Measurements from ENCODE around the gene KAZN. TPM values are rescaled to one million over a fixed set of nuclear protein-coding genes. Genes with fewer than 3 reads are reported as not detected.

Gene KAZN
- total and polyA plus RNA-seq, 2 of the 8 experiments (the other 6 are each of a cell fraction or from before 2014, with no cell fraction given): 3.7 to 11.8 TPM

- no peak overlapping the region for H4K5ac ChIP-seq (ENCODE audit: insufficient read length, low read depth, low read length)
- peaks cover 0 to 3% of the 10 kb centered on the region in 2 experiments for H4K20me1 ChIP-seq (replicated peaks in 1 of 2; ENCODE audit: control insufficient read depth in 1 of 2, insufficient read depth in 2 of 2, low read length in 2 of 2)
- no peak overlapping the region for H4K8ac ChIP-seq (ENCODE audit: extremely low read depth, insufficient read depth, low read length)
- ChIA-PET POLR2A (ENCODE audit: partially characterized antibody) (interaction anchor here (1.3 to 1.7 kb wide), 2 partner anchors 8 to 135 kb away, joined by 3 to 4 read pairs; partner anchors contain the start of gene KAZN), CTCF (ENCODE audit: partially characterized antibody) (interaction anchor here (0.9 to 2.9 kb wide), 9 partner anchors 8 to 313 kb away, joined by 3 to 13 read pairs (median 6); no protein-coding TSS in a partner anchor)
- H3K18ac ChIP-seq (ENCODE audit: extremely low read depth, low read length): peak overlapping the region; percentile 32; the same call in 1 of the 2 replicates
- WGBS, 2 experiments (ENCODE audit: extremely low coverage in 1 of 2, insufficient coverage in 1 of 2, insufficient read length in 1 of 2, insufficient replicate concordance in 2 of 2, low coverage in 1 of 2, low lambda C conversion rate in 2 of 2, missing lambda C conversion rate in 1 of 2): 53% methylated on average over 10 of the region's 10 CpGs; no CpG with 5 or more reads in 1 of the 2 experiments
- FAIRE-seq (no peak), DNase-seq (ENCODE audit: low read depth in 1 of 2, low spot score in 2 of 2) (no peak)
- peak overlapping the region; percentile 44; the same call in 1 of the 2 replicates for H2BK5ac ChIP-seq (ENCODE audit: low read depth, low read length)
- H2BK15ac ChIP-seq (ENCODE audit: low read length): no peak overlapping the region
- H2AK5ac ChIP-seq (ENCODE audit: low read depth, low read length): peak overlapping the region; percentile 82; the same call in 1 of the 2 replicates
- H3K9me3 ChIP-seq (ENCODE audit: insufficient read depth in 2 of 2, low read depth in 1 of 2, low read length in 1 of 2): no peaks in the 10 kb centered on the region
- H3K4me2 ChIP-seq (ENCODE audit: insufficient read depth in 1 of 2, low read depth in 2 of 2, low read length in 2 of 2): peak overlapping the region; percentile 62 to 78
- H3K79me1 ChIP-seq (ENCODE audit: low read depth, low read length): no peaks in the 10 kb centered on the region; the same call in 1 of the 2 replicates
- H3K14ac ChIP-seq (ENCODE audit: insufficient read length): no peak overlapping the region
- H2BK120ac ChIP-seq (replicated peaks; ENCODE audit: low read depth, low read length): peak overlapping the region; percentile 5
- peak overlapping the region; percentile 48 for H4K91ac ChIP-seq (replicated peaks; ENCODE audit: insufficient read length, low read length)
- H3K36me3 ChIP-seq (ENCODE audit: control insufficient read depth in 2 of 4, insufficient read depth in 4 of 4, low read length in 3 of 4): no peaks in the 10 kb centered on the region
- H2BK12ac ChIP-seq (ENCODE audit: low read depth, low read length): peak overlapping the region; percentile 87
- peak overlapping the region in 1 of 4 experiments; percentile 41; a peak in 4 of 8 replicates for H3K4me3 ChIP-seq (ENCODE audit: extremely low read depth in 1 of 4, insufficient read depth in 2 of 4, low read depth in 3 of 4, low read length in 4 of 4)
- peak overlapping the region; percentile 1 for H3K4ac ChIP-seq (replicated peaks; ENCODE audit: insufficient read length, low read depth, low read length)
- peaks cover 0 to 17% (median 14%) of the 10 kb centered on the region in 4 experiments; a peak in 6 of 7 replicates for H3K27me3 ChIP-seq (replicated peaks in 1 of 4; ENCODE audit: control insufficient read depth in 3 of 4, extremely low read depth in 1 of 4, insufficient read depth in 3 of 4, low read length in 3 of 4)
- H2AFZ ChIP-seq (ENCODE audit: low read length): no peak overlapping the region
- peaks cover 1% of the 10 kb centered on the region; the same call in 1 of the 2 replicates for H3K23me2 ChIP-seq (ENCODE audit: low read depth, low read length)
- no peak overlapping the region for H3K56ac ChIP-seq (replicated peaks; ENCODE audit: insufficient read length, low read depth, low read length)
- no peaks in the 10 kb centered on the region for H3K79me2 ChIP-seq (ENCODE audit: control insufficient read depth in 1 of 2, insufficient read depth in 2 of 2, low read length in 2 of 2)
- peaks cover 13 to 20% (median 17%) of the 10 kb centered on the region in 4 experiments for H3K4me1 ChIP-seq (replicated peaks in 1 of 4; ENCODE audit: control insufficient read depth in 3 of 4, insufficient read depth in 4 of 4, low read length in 3 of 4)
- H3K23ac ChIP-seq (ENCODE audit: insufficient read length): no peak overlapping the region
- H3K9ac ChIP-seq (replicated peaks in 1 of 4; ENCODE audit: extremely low read depth in 1 of 4, low read depth in 3 of 4, low read length in 3 of 4): no peak overlapping the region
- H3K27ac ChIP-seq (ENCODE audit: low read depth, low read length): no peak overlapping the region
- no peak overlapping the region for H2BK20ac ChIP-seq (ENCODE audit: low read length)
- TF ChIP-seq SP2 (IDR thresholded peaks at IDR 0.05; ENCODE audit: low read length): no peak
- TF ChIP-seq PHF8 (conservative IDR thresholded peaks at IDR 0.05; ENCODE audit: low read depth, low read length): no peak
- TF ChIP-seq EP300 (IDR thresholded peaks at IDR 0.05; ENCODE audit: borderline replicate concordance in 1 of 2, low read depth in 2 of 2, low read length in 2 of 2): no peak
- TF ChIP-seq GABPA (IDR thresholded peaks at IDR 0.05; ENCODE audit: borderline replicate concordance, insufficient read depth, low read length): no peak
- no peak for TF ChIP-seq POU5F1 (IDR thresholded peaks at IDR 0.05; ENCODE audit: low read depth, low read length)
- TF ChIP-seq TCF12 (IDR thresholded peaks at IDR 0.05; ENCODE audit: low read depth, low read length): no peak
- no peak for TF ChIP-seq RFX5 (IDR thresholded peaks at IDR 0.05; ENCODE audit: borderline replicate concordance, low read depth, low read length)
- no peak for TF ChIP-seq CHD1 (IDR thresholded peaks at IDR 0.05; ENCODE audit: low read depth, low read length)
- TF ChIP-seq NRF1 (IDR thresholded peaks at IDR 0.05; ENCODE audit: low read depth, low read length): no peak
Measured at GRCh38 chr1:14733779-14734140, 135.3 kb downstream of the KAZN start.
